Measurements from ENCODE around the gene MIOS.
"Not testable (repeated sequence)": the region's sequence is repeated elsewhere in the genome, so short reads cannot be mapped to it uniquely, and the experiment has no call there.

MIOS gene

GRCh38 chr7:7651479-7651878 lies 84.8 kb downstream of the MIOS start:
- DNase-seq = no peak

DNA sequence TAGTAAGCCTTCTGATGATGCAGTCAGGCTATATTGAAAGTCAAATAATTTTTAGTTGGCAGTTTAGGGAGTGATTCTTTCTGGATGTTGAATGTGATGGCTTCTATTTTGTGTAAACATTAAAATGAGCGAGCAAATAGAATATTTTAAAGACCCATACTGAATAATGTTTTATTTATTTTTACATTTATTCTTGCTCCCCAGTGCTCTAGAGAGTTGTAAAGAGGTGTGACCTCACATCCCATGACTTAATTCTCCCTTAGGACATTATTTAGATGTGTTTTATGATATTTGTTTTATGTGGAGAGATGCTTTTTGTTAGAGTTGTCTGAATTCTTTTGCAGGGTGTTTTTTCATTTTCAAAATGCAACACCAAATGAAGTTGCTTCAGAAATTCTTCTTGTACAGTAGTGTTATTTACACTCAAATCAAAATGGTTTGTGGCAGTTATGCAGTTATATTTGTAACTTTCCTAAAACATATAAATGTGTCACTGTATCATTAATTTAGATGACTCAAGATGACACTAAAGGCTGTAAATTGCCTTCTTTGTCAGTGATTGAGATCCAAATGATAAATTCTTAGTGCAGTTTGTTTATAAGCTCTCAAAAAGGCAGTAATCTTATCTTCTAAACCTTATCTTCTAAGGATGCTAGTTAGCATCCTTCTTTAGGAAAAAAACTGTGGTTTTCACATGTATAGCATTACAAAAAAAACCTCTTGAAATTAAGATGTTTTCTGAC lies 86.3 kb downstream of the MIOS start:
- DNase-seq = no peak

GRCh38 chr7:7653593-7654187 lies 87.0 kb downstream of the MIOS start:
- no peak for DNase-seq

GRCh38 chr7:7654964-7655715 lies 88.5 kb downstream of the MIOS start:
- DNase-seq = no peak

DNA sequence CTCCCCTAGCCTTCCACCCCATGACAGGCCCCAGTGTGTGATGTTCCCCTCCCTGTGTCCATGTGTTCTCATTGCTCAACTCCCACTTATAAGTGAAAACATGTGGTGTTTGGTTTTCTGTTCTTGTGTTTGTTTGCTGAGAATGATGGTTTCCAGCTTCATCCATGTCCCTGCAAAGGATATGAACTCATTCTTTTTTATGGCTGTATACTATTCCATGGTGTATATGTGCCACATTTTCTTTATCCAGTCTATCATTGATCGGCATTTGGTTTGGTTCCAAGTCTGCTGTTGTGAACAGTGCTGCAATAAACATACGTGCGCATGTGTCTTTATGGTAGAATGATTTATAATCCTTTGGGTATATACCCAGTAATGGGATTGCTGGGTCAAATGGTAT lies 89.8 kb downstream of the MIOS start:
- DNase-seq = not testable (repeated sequence)
